Kidney (tissue), 14 donors: ENCODE data around the gene MAGEA2B. TPM values are rescaled to one million over a fixed set of nuclear protein-coding genes. Genes with fewer than 3 reads are reported as not detected.
A peak's percentile ranks its signal among the peaks of the same experiment; 100 is the strongest.
"Not testable (repeated sequence)": the region's sequence is repeated elsewhere in the genome, so short reads cannot be mapped to it uniquely, and the experiment has no call there.

Experiments used
- DNase-seq, 5 donors: peaks; one replicate each; pipeline ENCODE4 v3.0.0-alpha.2; 2013 to 2020
- FAIRE-seq: peaks from 2 replicates; lab custom pipeline; 2012; peaks lifted over from hg19 to GRCh38; lab: Jason Lieb, UNC
- H3K27ac ChIP-seq, 2 donors: one replicate each; pipeline ENCODE4 v1.7.0; 2013; ENCODE audit warnings: low read depth in 2 of 2, low read length in 2 of 2, inconsistent platforms in 1 of 2
- H3K27me3 ChIP-seq: one replicate; pipeline ENCODE4 v1.7.1; 2013; ENCODE audit warnings: low read length, inconsistent platforms; ENCODE audit not compliant: control insufficient read depth, insufficient read depth
- H3K36me3 ChIP-seq, 3 donors: one replicate each; pipeline versions ENCODE4 v1.7.0 to v1.7.1; 2013; ENCODE audit warnings: low read length in 3 of 3, control low read depth in 1 of 3, inconsistent platforms in 1 of 3; ENCODE audit not compliant: insufficient read depth in 3 of 3, control insufficient read depth in 2 of 3
- H3K4me1 ChIP-seq, 3 donors: one replicate each; pipeline versions ENCODE4 v1.7.0 to v1.7.1; 2013; ENCODE audit warnings: low read length in 3 of 3, inconsistent platforms in 1 of 3, low read depth in 1 of 3; ENCODE audit not compliant: control insufficient read depth in 2 of 3, insufficient read depth in 2 of 3
- H3K4me3 ChIP-seq, 3 donors: one replicate each; pipeline versions ENCODE4 v1.7.0 to v1.8.1; 2013; ENCODE audit warnings: low read length in 3 of 3, control low read depth in 1 of 3, inconsistent platforms in 1 of 3
- H3K9ac ChIP-seq, 3 donors: one replicate each; pipeline versions ENCODE4 v1.7.0 to v1.7.1; 2013; ENCODE audit warnings: low read length in 3 of 3, control low read depth in 1 of 3, inconsistent platforms in 1 of 3
- H3K9me3 ChIP-seq, 3 donors: one replicate each; pipeline versions ENCODE4 v1.7.0 to v1.7.1; 2013; ENCODE audit warnings: low read length in 3 of 3, control low read depth in 1 of 3, inconsistent platforms in 1 of 3; ENCODE audit not compliant: control insufficient read depth in 2 of 3, insufficient read depth in 1 of 3
- intact Hi-C: fragments of 100-400 bp; cut with DNase I; formaldehyde crosslinking; loops from one replicate; pipeline ENCODE4 v1.11.1; 2022
- polyA plus RNA-seq: library from polyadenylated mRNA; stranded (reverse); fragments of 350-450 nt; fragmentation: Illumina TruSeq; extraction: RNeasy Lipid Tissue Mini Kit (QIAGEN cat#74804); gene quantifications from one replicate; pipeline ENCODE4 v1.2.3, GENCODE V29; 2014; ENCODE audit warnings: low read depth, low replicate concordance; ENCODE audit not compliant: insufficient read depth
- total RNA-seq: library from RNA; stranded (reverse); fragmentation: NEBNext Ultra II Directional; extraction: Animal tissue kit (Norgen Biotek cat#: 25700); gene quantifications from one replicate; pipeline ENCODE4 v1.2.1, GENCODE V29; 2021
- TF ChIP-seq, protein P1 (sequence below): IDR thresholded peaks from 3 replicates; pipeline ENCODE4 v1.5.1; 2012; ENCODE audit warnings: mild to moderate bottlenecking, moderate library complexity, borderline replicate concordance; ENCODE audit not compliant: insufficient read depth; ENCODE audit errors: extremely low read depth
- donor health status: control.
- donor health status: control.
- donor health status: control.
- donor health status: control.
- donor health status: control.
- donor health status: DM: yes; HTN: yes; CAD: no.
- donor health status: Normal renal cell carcinoma (clear cell type).

The MAGEA2B gene
- total and polyA plus RNA-seq, 2 donors from 2014 or later: not detected

DNA sequence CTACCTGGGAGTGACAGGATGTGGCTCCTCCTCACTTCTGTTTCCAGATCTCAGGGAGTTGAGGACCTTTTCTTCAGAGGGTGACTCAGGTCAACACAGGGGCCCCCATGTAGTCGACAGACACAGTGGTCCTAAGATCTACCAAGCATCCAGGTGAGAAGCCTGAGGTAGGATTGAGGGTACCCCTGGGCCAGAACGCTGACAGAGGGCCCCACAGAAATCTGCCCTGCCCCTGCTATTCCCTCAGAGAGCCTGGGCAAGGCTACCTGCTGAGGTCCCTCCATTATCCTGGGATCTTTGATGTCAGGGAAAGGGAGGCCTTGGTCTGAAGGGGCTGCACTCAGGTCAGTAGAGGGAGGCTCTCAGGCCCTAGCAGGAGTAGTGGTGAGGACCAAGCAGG is 20.7 kb downstream of the MAGEA2B start:
- Histone ChIP-seq H3K9ac (no peak overlapping the region), H3K4me1 (no peaks in the 10 kb centered on the region), H3K4me3 (no peak overlapping the region), H3K27me3 (no peaks in the 10 kb centered on the region), H3K36me3 (no peaks in the 10 kb centered on the region), H3K27ac (no peak overlapping the region), H3K9me3 (no peaks in the 10 kb centered on the region)
- TF ChIP-seq, protein P1, sequence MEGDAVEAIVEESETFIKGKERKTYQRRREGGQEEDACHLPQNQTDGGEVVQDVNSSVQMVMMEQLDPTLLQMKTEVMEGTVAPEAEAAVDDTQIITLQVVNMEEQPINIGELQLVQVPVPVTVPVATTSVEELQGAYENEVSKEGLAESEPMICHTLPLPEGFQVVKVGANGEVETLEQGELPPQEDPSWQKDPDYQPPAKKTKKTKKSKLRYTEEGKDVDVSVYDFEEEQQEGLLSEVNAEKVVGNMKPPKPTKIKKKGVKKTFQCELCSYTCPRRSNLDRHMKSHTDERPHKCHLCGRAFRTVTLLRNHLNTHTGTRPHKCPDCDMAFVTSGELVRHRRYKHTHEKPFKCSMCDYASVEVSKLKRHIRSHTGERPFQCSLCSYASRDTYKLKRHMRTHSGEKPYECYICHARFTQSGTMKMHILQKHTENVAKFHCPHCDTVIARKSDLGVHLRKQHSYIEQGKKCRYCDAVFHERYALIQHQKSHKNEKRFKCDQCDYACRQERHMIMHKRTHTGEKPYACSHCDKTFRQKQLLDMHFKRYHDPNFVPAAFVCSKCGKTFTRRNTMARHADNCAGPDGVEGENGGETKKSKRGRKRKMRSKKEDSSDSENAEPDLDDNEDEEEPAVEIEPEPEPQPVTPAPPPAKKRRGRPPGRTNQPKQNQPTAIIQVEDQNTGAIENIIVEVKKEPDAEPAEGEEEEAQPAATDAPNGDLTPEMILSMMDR: no peak
- intact Hi-C loops: no loop called here
- FAIRE-seq (no peak), DNase-seq (peak in 1 of 5 donors; percentile 18)

DNA sequence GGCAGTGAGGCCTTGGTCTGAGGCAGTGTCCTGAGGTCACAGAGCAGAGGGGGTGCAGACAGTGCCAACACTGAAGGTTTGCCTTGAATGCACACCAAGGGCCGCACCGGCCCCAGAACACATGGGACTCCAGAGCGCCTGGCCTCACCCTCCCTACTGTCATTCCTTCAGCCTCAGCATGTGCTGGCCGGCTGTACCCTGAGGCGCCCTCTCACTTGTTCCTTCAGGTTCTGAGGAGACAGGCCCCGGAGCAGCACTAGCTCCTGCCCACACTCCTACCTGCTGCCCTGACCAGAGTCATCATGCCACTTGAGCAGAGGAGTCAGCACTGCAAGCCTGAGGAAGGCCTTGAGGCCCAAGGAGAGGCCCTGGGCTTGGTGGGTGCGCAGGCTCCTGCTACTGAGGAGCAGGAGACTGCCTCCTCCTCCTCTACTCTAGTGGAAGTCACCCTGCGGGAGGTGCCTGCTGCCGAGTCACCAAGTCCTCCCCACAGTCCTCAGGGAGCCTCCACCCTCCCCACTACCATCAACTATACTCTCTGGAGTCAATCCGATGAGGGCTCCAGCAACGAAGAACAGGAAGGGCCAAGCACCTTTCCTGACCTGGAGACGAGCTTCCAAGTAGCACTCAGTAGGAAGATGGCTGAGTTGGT is 21.6 kb downstream of the MAGEA2B start:
- no peak overlapping the region for H3K4me3 ChIP-seq
- H3K9me3 ChIP-seq: no peaks in the 10 kb centered on the region

DNA sequence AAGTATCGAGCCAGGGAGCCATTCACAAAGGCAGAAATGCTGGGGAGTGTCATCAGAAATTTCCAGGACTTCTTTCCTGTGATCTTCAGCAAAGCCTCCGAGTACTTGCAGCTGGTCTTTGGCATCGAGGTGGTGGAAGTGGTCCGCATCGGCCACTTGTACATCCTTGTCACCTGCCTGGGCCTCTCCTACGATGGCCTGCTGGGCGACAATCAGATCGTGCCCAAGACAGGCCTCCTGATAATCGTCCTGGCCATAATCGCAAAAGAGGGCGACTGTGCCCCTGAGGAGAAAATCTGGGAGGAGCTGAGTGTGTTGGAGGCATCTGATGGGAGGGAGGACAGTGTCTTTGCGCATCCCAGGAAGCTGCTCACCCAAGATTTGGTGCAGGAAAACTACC is 22.1 kb downstream of the MAGEA2B start:
- H3K4me1 ChIP-seq, H3K27me3 ChIP-seq, H3K36me3 ChIP-seq, H3K27ac ChIP-seq, H3K9me3 ChIP-seq, H3K9ac ChIP-seq, intact Hi-C loops, H3K4me3 ChIP-seq, FAIRE-seq: not testable (repeated sequence)
- DNase-seq: peak in 1 of 5 donors; percentile 23

More for the DNA sequence above, 21.6 kb downstream of the MAGEA2B start:
- no peak for FAIRE-seq
- Histone ChIP-seq H3K9ac (no peak overlapping the region), H3K27me3 (no peaks in the 10 kb centered on the region), H3K4me1 (no peaks in the 10 kb centered on the region), H3K36me3 (no peaks in the 10 kb centered on the region), H3K27ac (no peak overlapping the region)
- DNase-seq: peak in 1 of 5 donors; percentile 40
- intact Hi-C loops: no loop called here
- TF ChIP-seq, protein P1: no peak

DNA sequence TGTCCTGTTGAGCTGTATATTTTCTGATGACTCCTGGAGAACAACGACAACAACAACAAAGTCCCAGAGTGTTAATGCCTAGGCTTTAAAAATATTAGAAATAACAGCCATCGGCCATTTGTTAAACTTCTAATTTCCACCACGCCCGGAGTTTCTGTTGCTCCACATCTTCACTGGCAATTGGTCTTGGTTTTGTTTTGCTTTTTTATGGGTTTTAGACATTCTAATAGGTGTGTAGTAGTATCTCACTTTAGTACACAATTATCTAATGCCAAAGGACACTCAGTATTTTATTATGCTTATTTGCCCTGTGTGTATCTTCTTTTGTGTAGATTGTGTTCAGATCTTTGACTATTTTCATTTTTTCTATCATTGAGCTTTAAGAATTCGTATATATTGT is 24.1 kb downstream of the MAGEA2B start:
- Histone ChIP-seq H3K4me1 (no peaks in the 10 kb centered on the region), H3K9me3 (no peaks in the 10 kb centered on the region), H3K27ac (no peak overlapping the region), H3K9ac (no peak overlapping the region), H3K27me3 (no peaks in the 10 kb centered on the region), H3K4me3 (no peak overlapping the region), H3K36me3 (no peaks in the 10 kb centered on the region)
- TF ChIP-seq, protein P1: no peak
- DNase-seq (no peak), FAIRE-seq (no peak)
- intact Hi-C loops: no loop called here

DNA sequence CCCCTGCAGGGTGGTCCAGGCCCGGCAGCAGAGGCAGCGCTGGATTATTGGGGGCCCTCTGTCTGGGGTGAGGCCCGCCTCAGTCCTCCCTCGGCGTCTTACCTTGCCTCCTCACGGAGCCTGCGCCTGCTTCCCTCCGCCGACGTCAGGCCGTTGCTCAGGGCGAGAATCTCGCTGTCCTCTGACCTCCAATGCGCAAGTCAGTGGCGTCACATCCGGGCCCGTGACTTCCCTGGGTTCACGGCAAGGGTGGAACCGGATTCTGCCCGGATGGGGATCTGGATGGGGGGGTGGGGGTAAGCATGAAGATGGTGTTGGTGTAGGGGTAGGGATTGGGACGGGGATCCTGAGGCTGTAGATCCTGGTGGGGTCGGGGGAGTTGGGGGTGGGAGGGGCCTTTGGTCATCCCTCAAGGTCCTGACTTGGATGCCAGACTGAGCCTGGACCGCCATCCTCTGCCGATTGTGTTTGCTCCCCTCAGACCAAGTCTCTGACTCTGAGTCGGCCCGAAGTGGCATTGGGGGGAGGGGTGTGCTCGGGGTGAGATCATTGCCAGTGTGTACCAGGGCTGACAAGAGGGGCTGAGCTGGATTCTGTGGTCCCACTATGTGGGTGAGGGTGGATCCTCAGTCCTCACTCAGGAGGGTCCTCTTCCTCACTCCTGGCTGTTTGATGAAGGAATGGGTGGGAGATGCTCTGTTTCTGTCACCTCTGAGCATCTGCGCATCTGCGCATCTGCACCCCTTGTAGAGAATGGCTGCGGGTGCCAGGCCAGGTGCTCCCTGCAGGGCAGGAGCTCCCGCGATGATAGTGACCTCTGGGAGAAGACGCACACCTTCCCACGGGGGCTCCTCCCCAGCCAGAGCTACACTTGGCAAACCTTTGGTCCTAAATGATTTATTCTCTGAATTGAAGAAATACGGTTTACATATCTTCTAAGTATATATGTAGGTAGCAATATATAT is 39.5 kb downstream of the MAGEA2B start, which contains the start of gene MAGEA2:
MAGEA2 (minus strand) TSS at position 157 of the 965 bp plus-strand sequence. CDS start 2,479 bp downstream, outside the sequence.
- H3K9ac ChIP-seq, H3K4me1 ChIP-seq, H3K4me3 ChIP-seq, H3K36me3 ChIP-seq, H3K27me3 ChIP-seq, H3K9me3 ChIP-seq, H3K27ac ChIP-seq, DNase-seq, FAIRE-seq, intact Hi-C loops: not testable (repeated sequence)
